ENCODE data around the gene HOXC11. TPM values are rescaled to one million over a fixed set of nuclear protein-coding genes. Genes with fewer than 3 reads are reported as not detected.

Gene HOXC11
- total and polyA plus RNA-seq, 2 donors (not counting 1 experiment from before 2014, with no cell fraction given), result not detected

GRCh38 chr12:53988541-53989226, 15.8 kb downstream of the HOXC11 start:
- H3K27ac Mint-ChIP-seq, result no peak overlapping the region
- peaks cover 90% of the 10 kb centered on the region for H3K27me3 Mint-ChIP-seq
- ATAC-seq (ENCODE audit: low read depth), result no peak
- Histone ChIP-seq H4K20me1 (ENCODE audit: control insufficient read depth, insufficient read depth, low read length, poor library complexity, severe bottlenecking) (no peaks in the 10 kb centered on the region), H3K36me3 (replicated peaks in 1 of 2; ENCODE audit: control extremely low read depth in 1 of 2, control insufficient read depth in 1 of 2, extremely low read depth in 1 of 2, insufficient read depth in 2 of 2, low read length in 1 of 2) (no peaks in the 10 kb centered on the region), H3K4me2 (replicated peaks; ENCODE audit: low read depth, low read length, poor library complexity, severe bottlenecking) (peak overlapping the region; percentile 37), H3K79me2 (ENCODE audit: control insufficient read depth, insufficient read depth, low read length) (no peaks in the 10 kb centered on the region), H3K4me3 (ENCODE audit: control extremely low read depth in 1 of 5, extremely low read depth in 1 of 5, insufficient read depth in 1 of 5, low read depth in 2 of 5, low read length in 4 of 5) (no peak overlapping the region), H2AFZ (ENCODE audit: insufficient read depth, low read depth, low read length, poor library complexity, severe bottlenecking) (no peak overlapping the region), H3K9ac (ENCODE audit: low read length) (no peak overlapping the region), H3K9me3 (ENCODE audit: control extremely low read depth in 1 of 3, control insufficient read depth in 2 of 3, insufficient read depth in 1 of 3, low read length in 2 of 3) (peaks cover 0 to 65% (median 6%) of the 10 kb centered on the region in 3 donors), H3K27ac (ENCODE audit: low read length in 2 of 2) (no peak overlapping the region), H3K4me1 (ENCODE audit: control insufficient read depth in 2 of 2, insufficient read depth in 2 of 2, low read length in 2 of 2) (peaks cover 30 to 52% of the 10 kb centered on the region in 2 donors), H3K27me3 (replicated peaks in 1 of 4; ENCODE audit: control extremely low read depth in 1 of 4, control insufficient read depth in 3 of 4, insufficient read depth in 4 of 4, low read length in 3 of 4) (peaks cover 0 to 98% (median 92%) of the 10 kb centered on the region in 4 experiments)
- TF ChIP-seq EZH2 (IDR thresholded peaks at IDR 0.05; ENCODE audit: borderline replicate concordance, insufficient read depth, low read depth, low read length, poor library complexity, severe bottlenecking) (no peak), CTCF (IDR thresholded peaks at IDR 0.05) (no peak)
- H3K4me1 Mint-ChIP-seq, result peaks cover 29% of the 10 kb centered on the region
- 10% methylated on average over 2 of the region's 5 CpGs for WGBS (ENCODE audit: insufficient coverage)
- ChIA-PET CTCF (interaction anchor here (0.8 to 1.8 kb wide), 6 partner anchors 44 to 631 kb away, joined by 3 to 6 read pairs (median 4); partner anchors contain the start of genes HOXC5 and NFE2), POLR2A (no interaction called here)
- H3K4me3 Mint-ChIP-seq, result no peak overlapping the region
- no peak for DNase-seq
- intact Hi-C loops (cut with micrococcal nuclease), result loop anchor here (5.0 kb wide), 1 partner anchor 46 kb away; no protein-coding TSS in a partner anchor
- no peaks in the 10 kb centered on the region for H3K9me3 Mint-ChIP-seq (ENCODE audit: insufficient read depth)
